Measurements from ENCODE around the gene SYT12.

SYT12 gene

GRCh38 chr11:67057205-67057672, 34.3 kb downstream of the SYT12 start:
- no peak for DNase-seq

- DNase-seq: no peak
Measured at GRCh38 chr11:67058506-67058905, 35.6 kb downstream of the SYT12 start.

GRCh38 chr11:67059671-67060070, 36.7 kb downstream of the SYT12 start:
- no peak for DNase-seq

- no peak for DNase-seq
Measured at GRCh38 chr11:67060111-67060522, 37.2 kb downstream of the SYT12 start.

- no peak for DNase-seq
Measured at GRCh38 chr11:67062526-67063373, 39.8 kb downstream of the SYT12 start.

DNA sequence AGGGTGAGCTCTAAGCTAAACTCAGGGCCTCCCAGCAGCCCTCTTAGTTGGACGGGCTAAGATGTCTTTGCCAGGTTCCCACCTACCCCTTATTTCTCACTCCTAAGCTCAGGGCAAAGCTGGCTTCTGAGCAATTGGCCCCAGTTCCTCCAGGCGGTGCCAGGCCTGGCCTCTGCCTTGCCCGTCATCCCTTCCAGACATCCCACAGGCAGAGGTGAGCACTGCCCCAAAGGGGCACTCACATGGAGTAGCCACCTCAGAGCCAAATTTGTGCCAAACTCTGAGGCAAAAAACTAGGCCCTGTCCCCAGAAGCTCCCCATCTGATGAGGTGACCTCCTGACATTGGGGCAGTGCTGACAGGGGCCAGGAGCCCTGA, 43.4 kb downstream of the SYT12 start:
- no peak for DNase-seq

- DNase-seq: peak; percentile 76 to 85
Measured at GRCh38 chr11:67071420-67072284, 48.7 kb downstream of the SYT12 start.

- DNase-seq: no peak
Measured at GRCh38 chr11:67072295-67072694, 49.4 kb downstream of the SYT12 start.

- DNase-seq: peak in 1 of 2 experiments; percentile 33
Measured at GRCh38 chr11:67073908-67074307, 51.0 kb downstream of the SYT12 start.

GRCh38 chr11:67076202-67076601, 53.3 kb downstream of the SYT12 start:
- no peak for DNase-seq

DNA sequence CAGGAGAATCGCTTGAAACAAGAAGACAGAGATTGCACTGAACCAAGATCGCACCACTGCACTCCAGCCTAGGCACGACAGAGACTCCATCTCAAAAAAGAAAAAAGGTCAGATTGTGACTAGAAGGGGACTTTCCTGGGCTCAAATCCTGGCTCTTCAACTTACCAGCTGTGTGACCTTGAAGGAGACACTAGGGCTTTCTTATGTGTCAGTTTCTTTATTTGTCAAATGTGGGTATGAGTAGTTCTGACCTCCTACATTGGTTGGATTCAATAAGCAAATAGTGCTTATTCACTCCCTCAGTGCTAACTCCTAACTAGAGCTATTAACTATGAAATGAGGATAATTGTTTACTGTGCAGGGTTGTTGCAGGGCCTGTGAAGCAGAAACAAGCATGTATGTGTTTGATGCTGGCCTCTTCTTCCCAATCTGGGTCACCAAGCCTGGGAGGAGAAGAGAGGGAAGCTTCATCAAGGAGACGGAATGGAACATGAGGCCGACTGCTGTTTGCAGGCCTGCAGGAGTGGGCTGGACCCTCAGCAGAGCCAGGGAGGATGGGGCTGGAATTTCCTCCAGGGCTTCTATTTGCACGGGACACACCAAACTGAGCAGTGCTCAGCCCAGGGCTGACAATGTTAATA, 56.3 kb downstream of the SYT12 start:
- no peak for DNase-seq

DNA sequence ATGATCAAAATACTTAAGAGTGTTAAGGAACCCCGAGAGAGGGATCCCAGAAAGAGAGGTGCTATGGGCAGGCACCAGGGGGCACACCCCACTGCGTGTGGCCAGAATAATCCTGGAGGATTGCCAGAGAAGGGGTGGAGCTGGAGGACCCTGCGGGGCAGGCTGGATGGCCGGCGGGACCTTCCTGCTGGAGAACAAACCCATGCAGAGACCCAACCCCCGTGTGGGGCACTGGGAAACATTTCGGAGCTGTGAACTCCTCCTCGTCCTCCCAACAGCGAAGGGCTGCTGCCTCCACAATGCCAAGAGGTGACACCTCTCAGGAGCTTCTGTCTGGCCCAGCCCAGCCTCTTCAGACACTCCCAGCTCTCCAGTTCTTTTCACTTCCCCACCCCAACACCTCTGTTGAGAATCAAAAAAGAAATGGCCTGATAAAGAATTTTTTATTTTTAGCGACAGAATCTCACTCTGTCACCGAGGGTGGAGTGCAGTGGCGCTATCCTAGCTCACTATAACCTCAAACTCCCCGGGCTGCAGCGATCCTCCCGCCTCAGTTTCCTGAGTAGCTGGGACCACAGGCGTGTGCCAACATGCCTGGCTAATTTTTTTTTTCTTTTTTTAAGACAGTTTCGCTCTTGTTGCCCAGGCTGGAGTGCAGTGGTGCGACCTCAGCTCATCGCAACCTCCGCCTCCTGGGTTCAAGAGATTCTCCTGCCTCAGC, 59.3 kb downstream of the SYT12 start:
- peak in 1 of 2 experiments; percentile 28 for DNase-seq

GRCh38 chr11:67083786-67084366, 60.9 kb downstream of the SYT12 start:
- DNase-seq: no peak

GRCh38 chr11:67085617-67086016, 62.7 kb downstream of the SYT12 start:
- no peak for DNase-seq

DNA sequence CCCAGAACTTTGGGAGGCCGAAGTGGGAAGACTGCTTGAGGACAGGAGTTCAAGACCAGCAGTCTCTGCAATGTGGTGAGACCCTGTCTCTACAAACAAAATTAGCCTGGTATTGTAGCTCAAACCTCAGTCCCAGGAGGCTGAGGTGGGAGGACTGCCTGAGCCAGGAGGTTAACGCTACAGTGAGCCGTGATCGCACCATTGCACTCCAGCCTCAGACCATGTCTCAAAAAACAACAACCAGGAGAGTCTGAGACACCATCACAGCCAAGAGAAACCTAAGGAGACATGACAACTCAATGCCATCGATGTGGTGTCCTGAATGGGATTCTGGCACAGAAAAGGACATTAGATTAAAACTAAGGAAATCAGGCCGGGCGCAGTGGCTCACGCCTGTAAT, 67.8 kb downstream of the SYT12 start:
- DNase-seq: no peak

DNA sequence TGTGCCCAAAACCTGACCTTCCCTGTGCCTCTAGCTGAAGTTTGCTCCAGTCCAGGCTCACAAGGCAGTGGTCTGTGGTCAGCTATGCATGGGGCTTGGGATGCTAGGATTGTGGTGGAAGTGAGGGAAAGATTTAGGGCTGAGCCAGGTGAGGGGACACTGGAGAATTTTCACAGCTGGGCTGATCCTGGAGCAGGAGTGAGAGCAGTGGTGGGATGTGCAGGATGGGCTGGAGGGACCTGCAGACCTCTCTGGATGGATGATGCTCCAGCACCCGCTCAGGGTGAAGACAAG, 72.2 kb downstream of the SYT12 start:
- no peak for DNase-seq

- DNase-seq: no peak
Measured at GRCh38 chr11:67098799-67099429, 76.0 kb downstream of the SYT12 start.

- DNase-seq: no peak
Measured at GRCh38 chr11:67099831-67100324, 76.9 kb downstream of the SYT12 start.

Data from SHP77 (cell line).